CD14-positive monocyte (primary cell): ENCODE measurements around the gene SCMH1. TPM values are rescaled to one million over a fixed set of nuclear protein-coding genes. Genes with fewer than 3 reads are reported as not detected.

Source experiments
- DNase-seq, 3 donors: peaks; one replicate each; pipeline ENCODE4 v3.0.0-alpha.2; 2011 to 2022
- H2AFZ ChIP-seq: 2 replicates; pipeline ENCODE4 v1.6.0; 2012; ENCODE audit warnings: mild to moderate bottlenecking, low read depth, low read length, inconsistent platforms; ENCODE audit not compliant: insufficient read depth, poor library complexity, severe bottlenecking
- H3K27ac ChIP-seq, 2 donors: 1 replicate in 1 of 2; 2 replicates in 1 of 2; pipeline ENCODE4 v1.5.1; 2012 to 2013; ENCODE audit warnings: low read length in 2 of 2, control low read depth in 1 of 2, inconsistent platforms in 1 of 2, low read depth in 1 of 2, mild to moderate bottlenecking in 1 of 2
- H3K27me3 ChIP-seq, 2 donors: one replicate each; pipeline versions ENCODE4 v1.6.0 to v1.6.1; 2011 to 2013; ENCODE audit warnings: low read length in 2 of 2; ENCODE audit not compliant: control insufficient read depth in 2 of 2, insufficient read depth in 2 of 2
- H3K36me3 ChIP-seq, 2 donors: replicated peaks in 1 of 2; 1 replicate in 1 of 2; 2 replicates in 1 of 2; pipeline versions ENCODE4 v1.5.1 to v1.6.1; 2012 to 2013; ENCODE audit warnings: low read length in 2 of 2, control low read depth in 1 of 2, inconsistent platforms in 1 of 2, mild to moderate bottlenecking in 1 of 2; ENCODE audit not compliant: insufficient read depth in 2 of 2, control insufficient read depth in 1 of 2
- H3K4me1 ChIP-seq, 2 donors: 1 replicate in 1 of 2; 2 replicates in 1 of 2; pipeline versions ENCODE4 v1.5.1 to v1.6.1; 2012 to 2013; ENCODE audit warnings: low read length in 2 of 2, control low read depth in 1 of 2, inconsistent platforms in 1 of 2, mild to moderate bottlenecking in 1 of 2, moderate library complexity in 1 of 2; ENCODE audit not compliant: insufficient read depth in 2 of 2, control insufficient read depth in 1 of 2
- H3K4me2 ChIP-seq: replicated peaks from 2 replicates; pipeline ENCODE3; 2012; ENCODE audit warnings: low read length, moderate library complexity, mild to moderate bottlenecking; ENCODE audit not compliant: poor library complexity, severe bottlenecking; ENCODE audit errors: extremely low read depth
- H3K4me3 ChIP-seq, 3 experiments: fragments of 200-600 bp in 1 of 3; sonication (generic) in 1 of 3; replicated peaks in 1 of 3; 1 replicate in 2 of 3; 2 replicates in 1 of 3; pipeline ENCODE4 v1.5.1; 2011 to 2013; ENCODE audit warnings: low read length in 3 of 3, mild to moderate bottlenecking in 3 of 3, control low read depth in 2 of 3, low read depth in 2 of 3, inconsistent platforms in 1 of 3, moderate library complexity in 1 of 3
- H3K79me2 ChIP-seq: 2 replicates; pipeline ENCODE4 v1.6.0; 2012; ENCODE audit warnings: mild to moderate bottlenecking, control low read depth, inconsistent platforms, low read length, moderate library complexity; ENCODE audit not compliant: insufficient read depth
- H3K9ac ChIP-seq: 2 replicates; pipeline ENCODE4 v1.6.0; 2017; ENCODE audit warnings: low read length, mild to moderate bottlenecking; ENCODE audit not compliant: insufficient read depth, poor library complexity, severe bottlenecking
- H3K9me3 ChIP-seq, 2 donors: replicated peaks in 1 of 2; 1 replicate in 1 of 2; 2 replicates in 1 of 2; pipeline versions ENCODE4 v1.5.1 to v1.6.1; 2012 to 2013; ENCODE audit warnings: low read length in 2 of 2, control low read depth in 1 of 2; ENCODE audit not compliant: control insufficient read depth in 1 of 2, insufficient read depth in 1 of 2
- H4K20me1 ChIP-seq: 2 replicates; pipeline ENCODE4 v1.6.0; 2012; ENCODE audit warnings: mild to moderate bottlenecking, low read length, control low read depth, moderate library complexity; ENCODE audit not compliant: insufficient read depth
- H3K27ac Mint-ChIP-seq, 7 donors: one replicate each; pipeline ENCODE4 v1.8.0; 2020; ENCODE audit warnings: mild to moderate bottlenecking in 7 of 7, mixed read lengths in 7 of 7, moderate library complexity in 6 of 7, inconsistent platforms in 2 of 7
- H3K27me3 Mint-ChIP-seq, 3 donors: one replicate each; pipeline ENCODE4 v1.8.0; 2021 to 2022; ENCODE audit warnings: low read depth in 3 of 3, mild to moderate bottlenecking in 3 of 3, mixed read lengths in 3 of 3, moderate library complexity in 3 of 3, inconsistent platforms in 1 of 3
- H3K36me3 Mint-ChIP-seq, 2 donors: one replicate each; pipeline ENCODE4 v1.8.0; 2020; ENCODE audit warnings: mixed read lengths in 2 of 2, inconsistent platforms in 1 of 2, mild to moderate bottlenecking in 1 of 2
- H3K4me1 Mint-ChIP-seq: one replicate; pipeline ENCODE4 v1.8.0; 2020; ENCODE audit warnings: mild to moderate bottlenecking, mixed read lengths
- H3K4me3 Mint-ChIP-seq, 2 donors: one replicate each; pipeline ENCODE4 v1.8.0; 2020; ENCODE audit warnings: mild to moderate bottlenecking in 2 of 2, mixed read lengths in 2 of 2, moderate library complexity in 1 of 2
- H3K9me3 Mint-ChIP-seq, 7 donors: one replicate each; pipeline ENCODE4 v1.8.0; 2020 to 2022; ENCODE audit warnings: mixed read lengths in 7 of 7, mild to moderate bottlenecking in 6 of 7, moderate library complexity in 6 of 7, inconsistent platforms in 2 of 7
- WGBS: methylation state at CpG from one replicate; pipeline ENCODE4 v1.1.5; 2013; ENCODE audit warnings: missing lambda C conversion rate; ENCODE audit not compliant: insufficient coverage; 5-methylcytosine and 5-hydroxymethylcytosine counted together
- intact Hi-C, 2 donors: fragments of 100-400 bp; cut with micrococcal nuclease; formaldehyde crosslinking; loops; one replicate each; pipeline versions ENCODE4 v1.15.0 to v1.15.1; 2023
- polyA plus RNA-seq, 3 donors: library from polyadenylated mRNA; depleted of rRNA in 1 of 3; unstranded in 2 of 3; stranded (reverse) in 1 of 3; fragments of 300-500 nt in 2 of 3; fragments of >200 nt in 1 of 3; fragmentation: Illumina TruSeq in 2 of 3; gene quantifications; 1 replicate in 2 of 3; 2 replicates in 1 of 3; pipeline ENCODE4 v1.2.3, GENCODE V29; 2012 to 2021
- TF ChIP-seq, protein P1 (sequence below): fragments of 200-600 bp; IDR thresholded peaks from one replicate; pipeline ENCODE4 v1.8.0; 2022; ENCODE audit warnings: antibody characterized with exemption, mild to moderate bottlenecking

Gene SCMH1
- polyA plus RNA-seq, 3 donors, result 0.66 to 12.7 (median 0.74) TPM

DNA sequence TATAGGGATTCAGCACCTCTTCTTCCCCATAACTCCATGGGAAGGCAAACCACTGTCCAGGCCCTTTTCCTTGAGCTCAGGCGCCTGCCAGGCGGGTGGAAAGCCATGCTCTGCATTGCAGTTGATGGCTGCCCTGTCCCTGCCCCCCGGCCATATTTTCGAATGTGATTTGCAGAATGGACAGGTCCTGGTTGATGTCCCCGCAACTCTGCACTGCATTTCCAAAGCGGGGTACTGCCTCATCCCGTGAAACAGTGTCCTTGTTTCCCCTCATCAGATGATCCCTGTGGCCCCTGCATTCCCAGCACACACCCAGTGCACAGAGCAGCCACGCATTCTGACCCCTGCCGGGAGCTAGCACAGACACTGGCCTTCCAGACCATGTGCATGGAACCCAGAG is 33.7 kb upstream of the SCMH1 start:
- intact Hi-C loops, result loop anchor here in 1 of 2 donors (10.0 kb wide), 1 partner anchor 79 kb away; no protein-coding TSS in a partner anchor
- Mint-ChIP-seq H3K9me3 (no peaks in the 10 kb centered on the region), H3K4me1 (peaks cover 56% of the 10 kb centered on the region), H3K4me3 (no peak overlapping the region), H3K27me3 (peaks cover 0 to 3% (median 3%) of the 10 kb centered on the region in 3 donors), H3K27ac (peak overlapping the region in 5 of 7 donors; percentile 25 to 89 (median 72)), H3K36me3 (peaks cover 0 to 2% of the 10 kb centered on the region in 2 donors)
- Histone ChIP-seq H3K4me2 (peak overlapping the region; percentile 63), H3K9me3 (no peaks in the 10 kb centered on the region), H3K27me3 (no peaks in the 10 kb centered on the region), H4K20me1 (no peaks in the 10 kb centered on the region), H3K27ac (peak overlapping the region; percentile 51 to 82), H3K4me3 (peak overlapping the region in 1 of 3 experiments; percentile 51), H3K79me2 (no peaks in the 10 kb centered on the region), H3K4me1 (peaks cover 56 to 58% of the 10 kb centered on the region in 2 donors), H2AFZ (no peak overlapping the region), H3K9ac (no peak overlapping the region), H3K36me3 (no peaks in the 10 kb centered on the region)
- TF ChIP-seq, protein P1, sequence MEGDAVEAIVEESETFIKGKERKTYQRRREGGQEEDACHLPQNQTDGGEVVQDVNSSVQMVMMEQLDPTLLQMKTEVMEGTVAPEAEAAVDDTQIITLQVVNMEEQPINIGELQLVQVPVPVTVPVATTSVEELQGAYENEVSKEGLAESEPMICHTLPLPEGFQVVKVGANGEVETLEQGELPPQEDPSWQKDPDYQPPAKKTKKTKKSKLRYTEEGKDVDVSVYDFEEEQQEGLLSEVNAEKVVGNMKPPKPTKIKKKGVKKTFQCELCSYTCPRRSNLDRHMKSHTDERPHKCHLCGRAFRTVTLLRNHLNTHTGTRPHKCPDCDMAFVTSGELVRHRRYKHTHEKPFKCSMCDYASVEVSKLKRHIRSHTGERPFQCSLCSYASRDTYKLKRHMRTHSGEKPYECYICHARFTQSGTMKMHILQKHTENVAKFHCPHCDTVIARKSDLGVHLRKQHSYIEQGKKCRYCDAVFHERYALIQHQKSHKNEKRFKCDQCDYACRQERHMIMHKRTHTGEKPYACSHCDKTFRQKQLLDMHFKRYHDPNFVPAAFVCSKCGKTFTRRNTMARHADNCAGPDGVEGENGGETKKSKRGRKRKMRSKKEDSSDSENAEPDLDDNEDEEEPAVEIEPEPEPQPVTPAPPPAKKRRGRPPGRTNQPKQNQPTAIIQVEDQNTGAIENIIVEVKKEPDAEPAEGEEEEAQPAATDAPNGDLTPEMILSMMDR, result no peak
- no peak for DNase-seq
- WGBS, result 86% methylated on average over 9 of the region's 9 CpGs

DNA sequence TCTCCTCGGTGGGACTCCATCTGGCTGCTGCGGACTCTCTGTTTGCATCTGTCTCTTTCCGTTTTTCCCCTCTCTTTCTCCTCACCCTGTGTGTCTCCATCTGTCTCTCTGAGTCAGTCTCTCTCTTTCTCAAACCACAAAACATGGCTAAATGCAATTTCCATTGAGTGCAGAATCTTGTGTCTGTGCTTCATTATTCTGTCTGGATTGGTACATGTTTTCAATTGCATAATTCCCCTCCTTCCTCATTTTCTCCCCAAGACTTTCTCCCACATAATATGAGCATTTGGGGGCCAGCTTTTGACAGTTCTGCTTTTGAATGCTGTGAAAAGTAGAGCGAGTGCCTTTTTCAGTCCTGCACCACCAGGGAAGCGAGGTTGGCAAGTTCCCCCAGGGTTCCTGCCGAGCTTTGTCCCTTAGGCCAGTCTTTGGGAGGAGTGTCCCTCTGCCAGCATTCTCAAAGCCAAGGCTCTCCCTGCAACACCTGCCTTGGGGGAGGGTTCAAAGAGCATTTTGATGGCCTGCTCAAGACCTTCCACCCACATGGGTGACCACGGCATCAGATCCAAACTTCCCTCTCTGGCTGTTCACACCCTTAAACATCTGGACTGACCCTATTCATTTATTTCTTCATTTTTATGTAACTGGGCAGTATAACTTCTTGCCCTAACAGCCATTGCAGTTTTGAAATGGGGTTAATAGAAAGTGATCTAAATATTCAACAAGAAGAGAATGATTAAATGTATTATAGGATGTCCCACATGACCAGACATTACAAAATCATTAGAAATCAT is 32.8 kb upstream of the SCMH1 start:
- H3K4me1 Mint-ChIP-seq, result peaks cover 56% of the 10 kb centered on the region
- Histone ChIP-seq H3K4me1 (peaks cover 56 to 58% of the 10 kb centered on the region in 2 donors), H2AFZ (peak overlapping the region; percentile 39), H3K36me3 (no peaks in the 10 kb centered on the region), H3K4me3 (peak overlapping the region in 1 of 3 experiments; percentile 51), H4K20me1 (no peaks in the 10 kb centered on the region), H3K27ac (peak overlapping the region; percentile 80 to 82), H3K4me2 (peak overlapping the region; percentile 63), H3K79me2 (no peaks in the 10 kb centered on the region), H3K9ac (peak overlapping the region; percentile 24), H3K9me3 (no peaks in the 10 kb centered on the region), H3K27me3 (no peaks in the 10 kb centered on the region)
- intact Hi-C loops, result loop anchor here in 1 of 2 donors (10.0 kb wide), 1 partner anchor 80 kb away; no protein-coding TSS in a partner anchor
- no peaks in the 10 kb centered on the region for H3K9me3 Mint-ChIP-seq
- peak overlapping the region; percentile 1 to 80 for H3K4me3 Mint-ChIP-seq
- TF ChIP-seq, protein P1, result no peak
- peak overlapping the region; percentile 84 to 97 (median 90) for H3K27ac Mint-ChIP-seq
- peaks cover 0 to 2% of the 10 kb centered on the region in 2 donors for H3K36me3 Mint-ChIP-seq
- 0% methylated on average over 4 of the region's 7 CpGs for WGBS
- DNase-seq, result peak; percentile 80 to 94 (median 86)
- peaks cover 0 to 3% (median 1%) of the 10 kb centered on the region in 3 donors for H3K27me3 Mint-ChIP-seq
